ENCODE results near the gene ASS1.

The ASS1 gene

DNA sequence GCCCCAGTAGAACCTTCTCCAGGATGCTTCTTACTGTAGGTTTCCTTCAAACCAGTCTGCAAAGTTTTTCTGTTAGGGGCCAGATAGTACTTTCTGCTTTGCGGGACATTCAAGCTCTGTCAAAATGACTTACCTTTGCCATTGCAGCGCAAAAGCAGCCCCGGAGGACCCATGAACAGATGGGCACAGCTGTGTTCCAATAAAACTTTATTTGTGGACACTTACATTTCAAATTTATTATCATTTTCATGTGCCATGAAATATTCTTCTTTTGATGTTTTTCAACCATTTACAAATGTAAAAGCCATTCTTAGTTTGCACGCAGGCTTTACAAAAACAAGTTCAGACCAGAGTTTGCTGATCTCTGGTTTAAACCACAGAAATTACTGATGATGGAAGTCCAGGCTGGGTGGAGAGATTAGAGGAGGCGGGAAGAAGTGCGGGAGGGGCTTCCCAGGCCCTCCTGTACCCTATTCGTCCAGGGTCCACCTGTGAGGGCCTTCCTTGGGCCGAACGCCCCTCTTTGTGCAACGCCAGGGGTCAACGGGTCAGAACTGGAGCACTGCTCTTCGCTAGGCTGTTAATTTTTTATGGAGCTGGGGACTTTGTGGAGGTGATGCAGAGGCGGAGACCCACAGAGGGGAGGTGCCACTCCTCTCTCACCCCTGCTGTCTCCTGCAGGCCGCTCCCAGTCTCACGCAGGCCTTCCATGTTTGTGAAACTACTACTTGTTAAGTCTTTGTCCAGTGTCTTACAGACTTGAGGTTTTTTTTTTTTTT lies 7.6 kb upstream of the ASS1 start:
- no peak for DNase-seq

DNA sequence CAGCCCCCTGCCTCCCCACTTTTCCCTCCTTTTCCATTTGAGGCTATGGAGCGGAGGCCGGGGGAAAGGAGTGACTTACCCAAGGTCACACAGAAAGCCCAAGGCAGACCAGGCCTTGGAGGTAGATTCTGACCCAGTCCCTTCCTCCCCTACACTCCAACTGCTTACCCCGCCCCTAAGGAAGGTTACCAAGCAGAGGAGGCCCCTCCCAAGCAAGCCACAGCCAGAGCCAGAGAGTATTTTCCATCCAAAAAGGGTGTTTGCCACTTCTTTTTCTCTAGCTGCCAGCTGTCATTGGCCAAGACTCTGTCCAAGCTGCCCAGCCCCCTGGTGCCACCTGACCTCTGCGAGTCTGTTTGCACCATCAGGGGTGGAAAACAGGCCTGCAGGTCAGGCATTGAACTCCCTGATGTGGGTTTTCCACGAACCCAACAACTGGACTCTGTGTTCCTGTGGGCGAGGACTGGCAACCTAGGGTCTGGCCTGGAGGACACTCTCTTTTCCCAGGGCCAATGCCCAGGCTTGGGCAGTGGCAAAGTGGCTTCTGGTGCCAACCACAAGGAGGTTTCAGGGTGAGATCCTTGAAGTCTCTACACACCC lies 6.3 kb upstream of the ASS1 start:
- no peak for DNase-seq

DNA sequence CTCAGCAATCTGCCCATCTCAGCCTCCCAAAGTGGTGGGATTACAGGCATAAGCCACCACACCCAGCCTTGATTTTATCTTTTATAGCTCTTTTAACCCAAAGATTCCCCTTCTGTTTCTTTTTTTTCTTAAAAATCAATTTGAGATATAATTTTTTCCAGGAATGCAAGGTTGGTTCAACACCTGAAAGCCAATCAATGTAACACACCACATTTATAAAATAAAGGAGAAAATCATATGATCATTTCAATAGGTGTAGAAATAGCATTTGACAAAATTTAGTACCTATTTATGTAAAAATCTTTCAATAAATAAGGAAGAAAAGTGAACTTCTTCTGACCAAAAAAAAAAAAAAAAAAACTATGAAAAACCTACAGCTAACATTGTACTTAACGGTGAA lies 3.7 kb upstream of the ASS1 start:
- no peak for DNase-seq

DNA sequence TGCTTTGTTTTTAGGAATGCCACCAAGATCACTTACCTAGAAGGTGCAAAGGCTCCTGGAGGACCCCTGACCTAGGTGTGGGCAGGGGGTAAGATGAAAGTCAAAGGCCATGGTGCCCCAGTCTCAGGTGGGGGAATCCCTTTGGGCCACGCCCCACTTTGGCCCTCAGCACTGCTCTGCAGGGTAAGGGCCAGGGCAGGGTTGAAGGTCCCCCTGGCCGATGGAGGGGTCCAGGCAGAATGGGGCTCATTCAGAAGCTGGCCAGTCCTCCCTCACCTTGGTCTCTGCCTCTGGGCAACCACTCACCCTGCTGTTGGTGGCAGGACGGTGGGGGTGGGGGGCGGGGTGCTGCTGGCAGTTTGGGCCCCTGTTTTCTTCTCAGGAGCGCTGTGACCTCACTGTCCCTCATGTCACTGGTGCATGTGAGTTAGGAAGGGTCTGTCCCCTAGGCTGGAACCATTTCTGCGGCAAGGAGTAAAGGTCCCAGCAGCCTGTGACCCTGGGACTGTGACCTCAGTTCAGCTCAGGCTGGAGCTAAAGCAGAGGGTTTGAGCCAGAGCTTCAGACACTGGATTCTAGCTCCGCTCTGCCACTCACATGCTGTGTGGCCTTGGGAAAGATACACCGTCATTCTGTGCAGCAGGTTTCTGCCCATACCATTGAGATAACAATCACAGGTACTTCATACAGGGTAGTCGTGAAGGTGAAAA lies 1.9 kb upstream of the ASS1 start:
- DNase-seq, result no peak

DNA sequence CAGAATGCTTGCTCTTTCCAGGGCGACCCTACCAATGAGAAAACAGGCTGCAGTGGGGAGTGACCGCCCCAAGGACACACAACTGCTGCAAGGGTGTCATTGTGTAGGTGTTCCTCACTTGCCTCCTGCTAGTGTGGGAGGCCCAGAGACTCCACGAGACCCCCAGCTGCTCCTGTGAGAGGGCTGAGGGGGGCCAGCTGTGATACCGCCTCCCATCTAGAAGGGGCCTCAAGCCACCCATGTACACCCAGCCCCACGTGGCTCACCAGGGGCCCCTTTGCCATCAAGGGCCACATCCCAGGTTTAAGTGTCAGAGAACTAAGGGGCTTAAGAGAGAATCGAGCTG lies 1.3 kb upstream of the ASS1 start:
- no peak for DNase-seq

DNA sequence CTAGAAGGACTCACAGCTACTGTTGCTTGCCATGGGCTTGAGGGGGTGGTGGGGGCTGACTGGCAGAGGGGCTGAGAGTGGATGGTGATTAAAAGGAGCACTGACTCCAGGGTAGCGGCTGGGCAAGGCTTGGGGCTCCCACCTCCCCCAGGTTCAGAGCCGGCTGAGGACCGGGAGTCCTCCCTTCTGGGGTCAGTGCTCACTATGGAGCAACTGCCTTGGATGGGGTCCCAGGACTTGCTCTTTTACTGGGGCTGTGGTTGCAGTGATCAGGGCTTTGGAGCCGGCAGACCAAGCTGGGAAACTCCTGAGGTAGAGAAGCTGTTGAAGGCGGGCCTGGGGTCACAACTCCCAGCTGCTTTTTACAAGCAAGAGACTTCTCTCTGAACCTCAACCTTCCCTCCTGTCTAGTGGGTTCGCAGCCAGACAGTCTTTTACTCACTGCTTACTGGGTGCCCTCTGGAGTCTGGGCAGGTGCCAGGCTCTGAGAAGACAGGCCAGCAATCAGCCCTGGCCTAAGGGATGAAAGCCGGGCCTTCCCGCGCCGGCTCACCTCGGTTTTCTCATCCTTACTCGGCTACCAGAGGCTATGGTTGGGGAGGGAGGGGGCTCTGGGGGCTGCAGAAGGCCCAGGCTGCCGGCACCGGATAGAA lies 795 bp upstream of the ASS1 start:
- DNase-seq, result no peak

DNA sequence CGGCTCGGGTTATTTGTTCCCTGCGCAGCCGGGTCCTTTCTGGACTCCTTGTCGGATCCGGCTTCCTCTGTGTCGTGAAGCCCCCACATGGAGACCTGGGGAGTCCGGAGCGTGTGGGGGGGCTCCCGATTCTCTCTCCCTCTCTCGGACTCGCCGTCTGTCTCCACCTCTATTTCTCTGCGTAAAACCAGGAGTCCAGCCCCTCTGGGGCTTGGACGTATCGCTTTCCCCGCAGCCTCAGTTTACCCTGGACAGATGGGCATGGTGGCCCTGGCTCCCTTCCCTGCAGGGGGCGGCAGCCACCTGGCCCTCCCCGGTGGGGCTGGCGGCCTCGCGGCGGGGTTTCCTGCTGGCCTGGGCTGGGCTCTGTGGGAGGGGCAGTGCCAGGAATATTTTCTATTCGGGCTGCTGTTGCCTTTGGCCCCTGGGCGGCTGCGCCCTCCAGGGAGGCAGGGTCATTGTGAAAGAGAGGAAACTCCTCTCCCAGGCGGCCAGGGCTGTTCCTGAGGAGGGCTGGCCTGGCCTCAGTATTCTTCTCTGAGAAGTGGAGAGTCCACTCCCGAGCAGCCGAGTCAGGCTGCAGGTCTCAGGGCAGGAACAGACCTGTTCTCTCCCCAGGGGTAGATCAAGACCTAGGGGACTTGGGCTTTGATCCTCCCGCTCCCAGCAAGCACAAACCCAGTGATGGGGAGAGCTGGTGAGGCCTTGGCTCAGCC lies 665 bp downstream of the ASS1 start:
- no peak for DNase-seq

DNA sequence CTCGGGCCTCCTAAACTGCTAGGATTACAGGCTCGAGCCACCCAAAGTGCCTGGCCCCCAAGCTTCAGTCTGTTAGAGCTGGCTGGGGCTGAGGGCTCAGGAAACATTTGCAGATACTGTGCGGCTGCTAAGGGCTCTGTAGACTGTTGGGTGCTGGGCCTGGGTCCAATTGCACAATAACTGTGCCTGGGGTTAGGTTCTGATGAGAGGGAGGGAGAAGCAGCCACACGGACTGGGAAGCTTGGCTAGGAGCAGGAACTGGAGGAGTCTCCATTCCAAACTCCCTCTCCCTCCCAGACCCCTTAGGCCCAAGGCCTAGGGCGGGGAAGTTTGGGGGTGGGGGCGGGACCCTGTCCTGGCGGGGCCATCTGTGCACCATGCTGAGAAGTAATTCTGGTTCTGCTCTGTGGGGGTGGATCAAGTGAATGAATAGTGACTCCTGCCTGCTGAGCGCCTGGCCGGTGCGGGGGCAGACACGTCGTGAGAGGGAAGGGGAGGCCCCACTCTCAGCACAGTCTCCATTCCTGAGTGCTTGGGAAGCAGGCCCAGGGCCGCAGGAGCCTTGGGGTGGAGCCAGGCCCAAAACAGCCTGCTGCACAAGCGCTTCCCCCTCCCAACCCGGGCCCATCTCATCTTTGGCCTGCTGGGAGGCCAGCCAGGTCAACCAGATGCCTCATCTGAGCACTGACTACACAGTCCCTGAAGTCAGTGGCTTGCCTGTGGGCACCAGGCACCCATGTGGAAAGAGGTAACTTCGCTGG lies 1.5 kb downstream of the ASS1 start:
- DNase-seq, result no peak

DNA sequence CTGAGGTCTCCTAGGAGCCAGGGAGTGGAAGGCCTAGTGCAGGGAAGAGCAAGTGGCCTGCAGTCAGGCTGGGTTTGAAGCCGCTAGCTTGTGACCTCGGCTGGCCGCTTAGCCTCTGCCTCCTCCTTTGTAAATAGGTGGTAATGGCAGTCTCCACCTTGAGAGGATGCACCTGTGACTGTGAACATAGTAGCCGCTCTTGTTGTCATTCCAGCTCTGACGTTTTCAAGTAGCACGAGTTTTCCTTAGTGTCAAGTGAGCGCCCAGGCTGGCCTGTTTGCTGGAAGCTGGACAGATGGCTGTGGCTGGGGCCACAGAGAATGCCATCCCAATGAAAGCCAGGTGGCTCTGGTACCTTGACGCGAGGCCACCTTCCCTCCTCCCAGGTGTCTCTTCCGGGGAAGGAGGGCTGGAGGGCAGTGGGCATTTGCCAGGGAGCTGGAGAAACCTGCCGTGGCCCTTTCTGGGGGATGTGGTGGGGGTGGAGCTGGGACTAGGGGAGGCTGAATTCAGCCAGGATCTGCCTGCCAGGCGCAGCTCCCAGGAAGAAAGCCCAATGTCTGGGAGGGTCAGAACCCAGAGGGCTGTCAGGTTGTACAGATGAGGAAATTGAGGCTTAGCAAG lies 2.5 kb downstream of the ASS1 start:
- DNase-seq, result no peak

DNA sequence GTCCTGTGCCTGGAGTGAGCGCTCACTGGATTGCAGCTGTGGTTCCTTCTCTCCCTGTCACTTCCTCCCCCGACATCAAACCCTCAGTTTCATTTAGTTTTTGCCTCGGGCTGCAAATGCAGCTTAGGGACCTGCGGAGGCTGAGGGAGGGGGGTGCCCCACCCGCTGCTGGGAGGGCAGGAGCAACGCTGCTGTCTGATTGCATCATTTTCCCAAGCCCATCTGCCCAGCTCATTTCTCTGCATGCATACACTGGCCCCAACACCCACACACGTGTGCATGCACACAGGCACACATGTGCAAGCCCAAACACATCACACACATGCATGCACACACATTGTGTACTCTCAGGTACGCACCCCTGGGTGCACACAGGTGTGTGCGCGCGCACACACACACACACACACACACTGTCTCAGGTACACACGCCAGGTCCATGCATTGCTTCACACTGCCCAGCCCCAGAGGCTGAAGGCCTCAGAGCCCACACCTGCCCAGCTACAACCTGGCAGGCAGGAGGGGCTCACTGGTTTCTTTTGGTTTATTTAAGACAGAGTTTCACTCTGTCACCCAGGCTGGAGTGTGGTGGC lies 3.4 kb downstream of the ASS1 start:
- DNase-seq, result no peak

DNA sequence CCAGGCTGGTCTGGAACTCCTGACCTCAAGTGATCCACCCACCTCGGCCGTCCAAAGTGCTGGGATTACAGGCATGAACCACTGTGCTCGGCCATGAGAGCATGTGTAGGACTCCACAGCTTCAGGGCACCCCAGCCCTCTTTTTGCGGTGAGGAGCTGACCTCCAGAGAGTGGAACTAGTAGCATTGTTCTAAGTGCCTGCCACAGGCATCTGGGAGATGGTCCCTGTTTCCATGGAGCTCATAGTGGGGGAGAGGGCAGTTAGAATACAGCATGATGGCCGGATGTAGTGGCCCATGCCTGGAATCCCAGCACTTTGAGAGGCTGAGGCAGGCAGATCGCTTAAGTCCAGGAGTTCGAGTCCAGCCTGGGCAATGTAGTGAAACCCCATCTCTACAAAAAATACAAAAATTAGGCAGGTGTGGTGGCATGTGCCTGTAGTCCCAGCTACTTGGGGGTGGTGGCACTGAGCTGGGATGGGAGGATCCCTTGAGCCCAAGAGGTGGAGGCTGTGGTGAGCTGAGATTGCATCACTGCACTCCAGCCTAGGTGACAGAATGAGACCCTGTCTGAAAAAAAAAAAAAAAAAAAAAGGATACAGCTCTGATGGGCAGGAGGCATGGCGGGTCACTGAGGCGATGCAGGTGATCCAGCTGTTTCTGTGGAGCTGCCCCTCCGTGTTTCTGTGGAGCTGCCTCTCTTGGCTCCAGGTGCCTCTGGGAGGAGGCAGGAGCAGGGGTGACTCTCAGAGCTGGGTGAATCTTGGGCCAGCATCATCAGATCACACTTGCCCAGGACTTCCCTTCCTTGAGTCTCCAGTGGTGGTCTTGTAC lies 4.2 kb downstream of the ASS1 start:
- no peak for DNase-seq

DNA sequence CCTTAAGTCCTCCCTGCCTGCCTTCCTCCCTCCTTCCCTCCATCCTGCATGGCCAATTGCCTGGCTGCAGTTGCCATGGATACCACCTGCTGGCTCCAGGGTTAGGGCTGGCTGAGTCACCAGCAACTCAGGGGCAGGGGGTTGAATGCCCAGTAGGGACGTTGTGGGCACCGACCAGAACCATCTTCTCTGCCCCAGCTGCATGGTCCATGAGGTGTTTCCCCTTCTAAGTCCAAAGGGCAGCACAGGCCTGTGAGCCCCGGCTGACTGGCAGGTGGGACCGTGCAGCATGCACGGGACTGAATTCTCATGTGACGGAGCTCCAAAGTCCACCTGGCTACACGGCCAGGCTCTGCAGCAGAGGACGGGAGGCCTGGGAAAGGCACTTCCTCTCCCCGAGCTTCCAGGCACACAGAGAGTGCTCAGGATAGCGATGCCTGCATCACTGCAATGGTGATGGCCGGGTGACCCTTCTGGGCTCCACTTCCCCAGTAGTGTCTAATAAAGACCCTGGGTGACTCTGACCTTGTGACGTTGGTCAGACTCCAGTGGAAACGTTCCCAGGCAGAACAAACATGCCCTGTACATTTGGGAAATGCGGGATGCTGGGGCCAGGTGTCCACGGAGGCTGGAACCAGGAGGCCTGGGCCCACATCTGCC lies 5.7 kb downstream of the ASS1 start:
- no peak for DNase-seq

DNA sequence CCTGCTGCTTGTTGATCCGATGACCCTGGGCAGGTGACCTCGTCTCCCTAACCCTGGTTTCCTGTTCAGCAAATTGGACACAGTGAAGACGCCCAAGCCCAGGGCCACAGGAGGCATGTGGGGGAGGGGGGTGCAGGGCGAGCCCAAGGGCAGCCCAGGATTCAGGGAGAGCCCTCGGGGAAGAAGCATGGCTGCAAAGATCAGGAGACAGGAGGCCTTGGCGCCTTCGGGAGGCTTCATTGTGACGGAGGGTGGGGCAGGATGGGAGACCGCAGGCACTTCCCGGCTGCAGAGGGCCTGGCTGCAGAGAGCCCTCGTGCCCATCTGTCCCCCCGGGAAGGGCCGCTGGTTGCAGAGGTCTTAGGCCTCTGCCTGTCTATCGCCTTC lies 6.2 kb downstream of the ASS1 start:
- DNase-seq, result no peak

DNA sequence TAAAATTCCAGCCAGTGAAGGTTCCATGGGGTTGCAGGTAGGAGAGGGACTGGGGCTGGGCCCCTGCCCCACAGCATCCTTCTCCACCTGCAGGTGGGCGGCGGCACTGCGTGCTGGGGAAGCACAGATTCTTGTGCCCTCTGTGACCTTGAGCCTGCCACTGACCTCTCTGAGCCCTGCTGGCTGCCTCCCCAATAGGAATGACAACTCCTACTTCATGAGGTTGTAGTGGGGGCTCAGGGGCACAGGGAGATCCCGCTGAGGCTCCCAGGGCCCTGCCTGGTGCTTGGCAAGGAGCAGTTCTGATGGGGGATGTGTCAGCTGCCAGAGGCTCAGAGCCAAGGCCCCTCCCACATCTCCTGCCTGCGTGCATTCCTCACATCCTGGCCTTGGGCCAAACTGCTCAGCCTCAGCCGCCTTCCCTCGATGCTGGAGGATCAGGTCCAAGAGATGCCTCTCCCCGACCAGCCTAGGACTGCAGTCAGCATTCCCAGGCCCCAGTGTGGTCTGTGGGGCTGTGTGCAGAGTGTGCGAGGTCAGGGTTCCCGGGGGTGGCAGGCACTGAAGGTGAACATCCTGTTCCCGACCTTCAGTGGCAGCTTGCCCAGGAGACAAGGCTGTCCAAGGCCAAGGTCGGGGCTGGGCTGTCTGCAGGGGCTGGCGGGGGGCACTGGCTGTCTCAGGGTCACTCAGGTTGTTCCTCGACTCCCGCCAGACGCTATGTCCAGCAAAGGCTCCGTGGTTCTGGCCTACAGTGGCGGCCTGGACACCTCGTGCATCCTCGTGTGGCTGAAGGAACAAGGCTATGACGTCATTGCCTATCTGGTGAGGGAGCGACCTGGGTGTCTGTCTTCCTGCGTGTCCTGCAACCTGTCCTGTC lies 7.0 kb downstream of the ASS1 start:
- no peak for DNase-seq

DNA sequence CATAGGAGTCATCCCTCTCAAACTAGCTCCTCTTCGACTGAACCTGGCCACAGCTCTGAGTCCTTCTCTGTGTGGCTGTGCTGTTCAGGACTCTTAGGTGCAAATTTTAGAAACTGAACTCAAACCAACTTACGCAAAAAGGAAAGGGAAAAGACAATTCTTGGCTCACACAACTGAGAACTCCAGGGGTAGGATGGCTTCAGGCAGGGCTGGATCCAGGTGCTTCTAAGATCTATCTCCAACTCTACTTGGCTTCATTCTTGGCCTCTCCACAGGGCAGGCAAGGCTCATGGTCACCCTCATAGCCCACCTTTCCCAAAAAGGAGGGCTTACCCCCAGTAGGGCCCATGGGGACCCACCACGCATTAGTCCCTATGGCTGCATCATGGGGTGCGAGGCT lies 8.1 kb downstream of the ASS1 start:
- no peak for DNase-seq

DNA sequence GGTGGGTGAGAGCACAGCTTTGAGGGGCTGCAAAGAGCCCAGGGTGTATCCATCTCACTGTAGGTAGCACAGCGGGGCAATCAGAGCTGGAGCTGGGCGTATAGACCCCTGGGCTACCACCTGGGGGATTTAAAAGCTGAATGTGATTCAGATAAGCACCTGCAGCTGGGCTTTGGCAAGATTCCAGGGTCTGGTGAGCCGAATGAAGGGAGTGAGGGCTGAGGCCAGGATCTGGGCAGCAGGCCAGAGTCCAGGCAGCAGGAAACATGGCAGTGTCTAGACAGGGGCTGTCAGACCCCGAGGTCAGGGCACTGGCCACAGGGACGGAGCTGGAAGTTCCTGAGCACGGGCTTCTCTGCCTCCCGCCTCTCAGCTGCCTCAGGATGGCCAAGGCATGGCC lies 8.7 kb downstream of the ASS1 start:
- no peak for DNase-seq

DNA sequence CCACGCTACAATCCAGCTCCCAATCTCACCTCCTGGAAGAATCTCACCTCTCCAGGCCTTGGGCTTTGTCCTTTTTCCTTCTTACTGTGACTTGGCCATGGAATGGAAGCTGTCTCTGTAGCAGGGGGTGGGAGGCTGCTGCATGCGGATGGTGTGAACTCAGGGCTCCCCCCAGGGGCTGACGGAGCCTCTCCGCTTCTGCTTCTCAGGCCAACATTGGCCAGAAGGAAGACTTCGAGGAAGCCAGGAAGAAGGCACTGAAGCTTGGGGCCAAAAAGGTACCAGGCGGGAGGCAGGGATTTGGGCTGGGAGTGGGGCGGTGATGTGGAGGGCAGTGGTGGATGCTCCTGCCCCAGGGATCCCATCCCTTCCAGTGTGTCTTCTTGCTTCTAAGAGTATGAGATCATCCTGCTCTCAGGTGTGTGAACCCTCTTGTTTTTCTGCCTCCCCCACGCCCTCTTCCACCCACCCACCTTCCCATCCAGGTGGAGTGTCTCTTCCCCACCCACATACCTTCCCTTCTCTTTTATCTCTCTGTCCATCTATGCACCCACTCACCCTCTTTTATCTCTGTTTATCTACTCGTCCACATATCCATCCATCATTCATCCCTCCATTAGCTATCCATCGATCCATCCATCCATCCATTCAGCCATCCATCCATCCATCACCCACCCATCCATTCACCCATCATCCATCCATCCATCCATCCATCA lies 9.5 kb downstream of the ASS1 start:
- no peak for DNase-seq

DNA sequence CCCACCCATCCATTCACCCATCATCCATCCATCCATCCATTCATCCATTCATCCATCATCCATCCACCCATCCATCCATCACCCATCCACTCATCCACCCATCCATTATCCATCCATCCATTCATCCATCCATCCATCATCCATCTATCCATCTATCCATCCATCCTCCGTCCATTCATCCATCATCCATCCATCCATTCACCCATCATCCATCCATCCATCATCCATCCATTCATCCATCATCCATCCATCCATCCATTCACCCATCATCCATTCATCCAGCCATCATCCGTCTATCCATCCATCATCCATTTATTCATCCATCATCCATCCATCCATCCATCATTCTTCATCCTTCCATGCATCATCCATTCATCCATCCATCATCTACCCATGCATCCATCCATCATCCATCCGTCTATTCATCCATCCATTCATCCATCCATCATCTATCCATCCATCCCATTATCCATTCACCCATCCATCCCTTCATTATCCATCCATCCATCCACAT lies 10.1 kb downstream of the ASS1 start:
- DNase-seq, result no peak
